CD1c-positive myeloid dendritic cell (primary cell): ENCODE data around the gene RANBP17.
"Not testable (repeated sequence)": the region's sequence is repeated elsewhere in the genome, so short reads cannot be mapped to it uniquely, and the experiment has no call there.

Experiments used
- DNase-seq: peaks from one replicate; pipeline ENCODE4 v3.0.0-alpha.2; 2016; ENCODE audit errors: extremely low spot score

The RANBP17 gene

GRCh38 chr5:171297941-171298340, 436.1 kb downstream of the RANBP17 start:
- not testable (repeated sequence) for DNase-seq

- DNase-seq = no peak
Observed at GRCh38 chr5:171299228-171299627, 437.4 kb downstream of the RANBP17 start.

GRCh38 chr5:171299851-171300250, 438.0 kb downstream of the RANBP17 start:
- no peak for DNase-seq

GRCh38 chr5:171300358-171300757, 438.5 kb downstream of the RANBP17 start:
- no peak for DNase-seq

- DNase-seq = no peak
Observed at GRCh38 chr5:171306166-171306565, 444.3 kb downstream of the RANBP17 start.

- DNase-seq = no peak
Observed at GRCh38 chr5:171306781-171307591, 445.2 kb downstream of the RANBP17 start.

GRCh38 chr5:171307789-171308452, 446.1 kb downstream of the RANBP17 start:
- no peak for DNase-seq

- no peak for DNase-seq
Observed at GRCh38 chr5:171308453-171309275, 446.8 kb downstream of the RANBP17 start, which contains the start of gene TLX3. TSS of gene TLX3 (plus strand) at chr5:171309248. CDS start at chr5:171309366, 118 bp downstream.

GRCh38 chr5:171309276-171310211, 447.7 kb downstream of the RANBP17 start:
- DNase-seq = no peak

GRCh38 chr5:171310212-171310818, 448.5 kb downstream of the RANBP17 start:
- no peak for DNase-seq

GRCh38 chr5:171310819-171311321, 449.1 kb downstream of the RANBP17 start:
- DNase-seq = no peak

- DNase-seq = no peak
Observed at GRCh38 chr5:171311322-171312077, 449.7 kb downstream of the RANBP17 start.

GRCh38 chr5:171312129-171312974, 450.5 kb downstream of the RANBP17 start:
- DNase-seq = no peak

GRCh38 chr5:171313481-171314206, 451.8 kb downstream of the RANBP17 start:
- DNase-seq = no peak

- no peak for DNase-seq
Observed at GRCh38 chr5:171314728-171315385, 453.0 kb downstream of the RANBP17 start.

- DNase-seq = no peak
Observed at GRCh38 chr5:171315386-171315891, 453.6 kb downstream of the RANBP17 start.

GRCh38 chr5:171315925-171316257, 454.1 kb downstream of the RANBP17 start:
- DNase-seq = no peak
